NB4 (cell line): ENCODE data around the gene GGACT.

Experiments used
- POLR2A ChIP-seq: IDR thresholded peaks from 2 replicates; pipeline ENCODE4 v1.6.1; 2011; ENCODE audit warnings: mild to moderate bottlenecking; ENCODE audit not compliant: insufficient read length; ENCODE audit errors: extremely low read depth
- TF ChIP-seq, protein P1 (sequence below): IDR thresholded peaks from one replicate; pipeline ENCODE4 v1.5.1; 2012; ENCODE audit warnings: low read depth, low read length

DNA sequence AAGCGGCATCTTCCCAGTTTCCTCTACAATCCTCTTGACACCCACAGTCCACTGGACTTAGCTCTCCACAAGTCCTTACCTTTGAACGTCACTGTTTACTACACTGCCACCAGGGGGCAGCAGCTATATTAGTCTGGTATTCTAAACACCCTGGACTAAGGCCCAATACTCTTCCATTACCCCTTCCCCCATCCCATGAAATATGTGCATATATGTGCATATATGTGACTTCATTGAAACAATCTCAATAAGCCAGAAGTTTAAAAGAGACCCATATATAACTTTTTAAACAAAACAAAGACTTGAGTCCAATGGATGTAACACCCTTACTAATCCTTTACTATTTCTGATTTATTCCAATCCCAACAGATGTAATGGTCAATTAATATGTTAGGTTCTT, 15.5 kb downstream of the GGACT start:
- TF ChIP-seq, protein P1, sequence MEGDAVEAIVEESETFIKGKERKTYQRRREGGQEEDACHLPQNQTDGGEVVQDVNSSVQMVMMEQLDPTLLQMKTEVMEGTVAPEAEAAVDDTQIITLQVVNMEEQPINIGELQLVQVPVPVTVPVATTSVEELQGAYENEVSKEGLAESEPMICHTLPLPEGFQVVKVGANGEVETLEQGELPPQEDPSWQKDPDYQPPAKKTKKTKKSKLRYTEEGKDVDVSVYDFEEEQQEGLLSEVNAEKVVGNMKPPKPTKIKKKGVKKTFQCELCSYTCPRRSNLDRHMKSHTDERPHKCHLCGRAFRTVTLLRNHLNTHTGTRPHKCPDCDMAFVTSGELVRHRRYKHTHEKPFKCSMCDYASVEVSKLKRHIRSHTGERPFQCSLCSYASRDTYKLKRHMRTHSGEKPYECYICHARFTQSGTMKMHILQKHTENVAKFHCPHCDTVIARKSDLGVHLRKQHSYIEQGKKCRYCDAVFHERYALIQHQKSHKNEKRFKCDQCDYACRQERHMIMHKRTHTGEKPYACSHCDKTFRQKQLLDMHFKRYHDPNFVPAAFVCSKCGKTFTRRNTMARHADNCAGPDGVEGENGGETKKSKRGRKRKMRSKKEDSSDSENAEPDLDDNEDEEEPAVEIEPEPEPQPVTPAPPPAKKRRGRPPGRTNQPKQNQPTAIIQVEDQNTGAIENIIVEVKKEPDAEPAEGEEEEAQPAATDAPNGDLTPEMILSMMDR = peak; percentile 79
- TF ChIP-seq POLR2A = no peak
